Measurements from ENCODE around the gene MDH1. TPM values are rescaled to one million over a fixed set of nuclear protein-coding genes. Genes with fewer than 3 reads are reported as not detected.

The MDH1 gene
- total RNA-seq, 4 donors from 2014 or later: 134 to 229 (median 190) TPM

- Histone ChIP-seq H3K36me3 (peaks cover 0 to under 1% of the 10 kb centered on the region in 2 donors), H3K4me3 (peak overlapping the region; percentile 68 to 80), H3K4me1 (peaks cover 12 to 47% (median 15%) of the 10 kb centered on the region in 3 donors), H3K27me3 (no peaks in the 10 kb centered on the region), H3K27ac (peak overlapping the region; percentile 44 to 93 (median 90)), H3K9me3 (no peaks in the 10 kb centered on the region)
- WGBS, 2 donors (ENCODE audit: low coverage in 1 of 2): no CpG with 5 or more reads among the region's 33 CpGs
- TF ChIP-seq POLR2A (IDR thresholded peaks at IDR 0.05) (no peak), CTCF (IDR thresholded peaks at IDR 0.05) (no peak), EP300 (IDR thresholded peaks at IDR 0.05) (no peak), POLR2AphosphoS5 (IDR thresholded peaks at IDR 0.05) (no peak)
- ATAC-seq: no peak
Observed at GRCh38 chr2:63587814-63588384, 864 bp upstream of the MDH1 start.

- peak; percentile 21 for ATAC-seq
- TF ChIP-seq POLR2AphosphoS5 (IDR thresholded peaks at IDR 0.05) (no peak), EP300 (IDR thresholded peaks at IDR 0.05) (no peak), POLR2A (IDR thresholded peaks at IDR 0.05) (no peak), CTCF (IDR thresholded peaks at IDR 0.05) (no peak)
- Histone ChIP-seq H3K36me3 (peaks cover 0 to 10% of the 10 kb centered on the region in 2 donors), H3K4me3 (peak overlapping the region; percentile 68 to 80), H3K27ac (peak overlapping the region; percentile 75 to 93 (median 90)), H3K27me3 (no peaks in the 10 kb centered on the region), H3K9me3 (no peaks in the 10 kb centered on the region), H3K4me1 (peaks cover 12 to 62% (median 18%) of the 10 kb centered on the region in 3 donors)
- WGBS, 2 donors (ENCODE audit: low coverage in 1 of 2): 1 to 7% methylated on average over 14 to 15 of the region's 26 CpGs
Observed at GRCh38 chr2:63589148-63589958, 590 bp downstream of the MDH1 start.

GRCh38 chr2:63590626-63591408 lies 2.1 kb downstream of the MDH1 start:
- no peaks in the 10 kb centered on the region for H3K27me3 ChIP-seq
- WGBS, 2 donors (ENCODE audit: low coverage in 1 of 2): 9 to 14% methylated on average over 2 to 3 of the region's 3 CpGs
- H3K36me3 ChIP-seq: peaks cover 0 to 25% of the 10 kb centered on the region in 2 donors
- peak overlapping the region; percentile 75 to 93 (median 90) for H3K27ac ChIP-seq
- no peak for ATAC-seq
- H3K9me3 ChIP-seq: no peaks in the 10 kb centered on the region
- peaks cover 12 to 74% (median 18%) of the 10 kb centered on the region in 3 donors for H3K4me1 ChIP-seq
- H3K4me3 ChIP-seq: no peak overlapping the region
- no peak for TF ChIP-seq POLR2A (IDR thresholded peaks at IDR 0.05)
- no peak for TF ChIP-seq EP300 (IDR thresholded peaks at IDR 0.05)
- TF ChIP-seq CTCF (IDR thresholded peaks at IDR 0.05): no peak
- no peak for TF ChIP-seq POLR2AphosphoS5 (IDR thresholded peaks at IDR 0.05)

GRCh38 chr2:63591566-63592175 lies 2.9 kb downstream of the MDH1 start:
- H3K4me3 ChIP-seq: no peak overlapping the region
- peak overlapping the region; percentile 51 to 90 (median 82) for H3K27ac ChIP-seq
- no peaks in the 10 kb centered on the region for H3K9me3 ChIP-seq
- H3K36me3 ChIP-seq: peaks cover 0 to 34% of the 10 kb centered on the region in 2 donors
- no peak for ATAC-seq
- no peaks in the 10 kb centered on the region for H3K27me3 ChIP-seq
- 21 to 60% methylated on average over 3 of the region's 3 CpGs for WGBS, 2 donors (ENCODE audit: low coverage in 1 of 2)
- TF ChIP-seq POLR2AphosphoS5 (IDR thresholded peaks at IDR 0.05) (no peak), CTCF (IDR thresholded peaks at IDR 0.05) (no peak), POLR2A (IDR thresholded peaks at IDR 0.05) (no peak), EP300 (IDR thresholded peaks at IDR 0.05) (no peak)
- peaks cover 12 to 79% (median 18%) of the 10 kb centered on the region in 3 donors for H3K4me1 ChIP-seq
